Non-pigmented ciliary epithelial cell (primary cell): ENCODE data around the gene MTOR.
"Not testable (repeated sequence)": the region's sequence is repeated elsewhere in the genome, so short reads cannot be mapped to it uniquely, and the experiment has no call there.

Experiments used
- DNase-seq: peaks from one replicate; pipeline ENCODE4 v3.0.0-alpha.2; 2010; ENCODE audit warnings: low read depth

The MTOR gene

DNA sequence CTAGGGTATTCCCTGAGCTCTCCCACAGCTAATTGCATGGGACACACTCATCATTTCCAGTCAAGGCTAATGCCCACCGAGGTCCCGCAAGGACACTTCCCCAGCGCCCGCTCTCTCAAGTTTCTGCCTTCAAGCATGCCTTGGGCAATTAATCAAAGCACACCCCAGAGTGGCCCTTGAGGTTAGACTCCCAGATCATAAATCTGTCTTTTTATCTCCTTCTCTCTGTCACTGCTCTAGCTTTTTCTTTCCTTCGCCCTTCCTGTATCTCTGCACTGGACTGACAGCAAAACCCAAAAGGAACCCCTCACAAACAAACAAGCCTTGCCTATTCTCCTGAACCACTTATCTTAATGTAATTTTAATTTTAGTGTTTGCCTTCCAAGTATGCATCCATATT, 154.8 kb downstream of the MTOR start:
- no peak for DNase-seq

DNA sequence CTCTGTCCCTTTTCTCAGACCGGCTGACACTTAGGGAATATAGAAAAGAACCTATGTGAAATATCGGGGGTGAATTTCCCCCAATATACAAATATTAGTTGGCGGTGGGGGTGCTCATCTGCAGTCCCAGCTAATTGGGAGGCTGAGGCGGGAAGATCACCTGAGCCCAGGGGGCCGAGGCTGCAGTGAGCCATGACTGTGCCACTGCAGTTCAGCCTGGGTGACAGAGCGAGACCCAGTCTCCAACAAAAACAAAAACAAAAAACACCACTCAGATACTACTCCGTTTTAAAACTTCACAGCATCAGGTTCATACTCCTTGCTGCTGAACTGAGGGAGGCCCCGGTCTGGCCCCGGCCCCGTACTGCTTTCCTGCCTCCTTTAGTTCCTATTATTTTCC, 156.8 kb downstream of the MTOR start:
- DNase-seq, result no peak

DNA sequence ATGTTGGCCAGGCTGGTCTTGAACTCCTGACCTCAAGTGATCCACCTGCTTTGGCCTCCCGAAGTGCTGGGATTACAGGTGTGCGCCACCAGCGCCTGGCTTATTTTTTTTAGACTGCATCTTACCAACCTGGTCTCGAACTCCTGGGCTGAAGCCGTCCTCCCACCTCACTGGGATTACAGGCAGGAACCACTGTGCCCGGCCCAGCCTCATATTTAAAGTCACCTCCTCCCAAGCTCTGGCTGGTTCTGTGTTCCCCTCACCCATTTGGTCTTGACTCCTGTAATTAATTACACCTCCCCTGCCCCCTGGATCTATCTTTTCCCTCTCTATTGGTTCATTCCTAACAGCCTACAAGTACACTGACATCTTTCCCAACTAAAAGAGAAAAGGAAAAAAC, 161.0 kb downstream of the MTOR start:
- DNase-seq, result no peak

DNA sequence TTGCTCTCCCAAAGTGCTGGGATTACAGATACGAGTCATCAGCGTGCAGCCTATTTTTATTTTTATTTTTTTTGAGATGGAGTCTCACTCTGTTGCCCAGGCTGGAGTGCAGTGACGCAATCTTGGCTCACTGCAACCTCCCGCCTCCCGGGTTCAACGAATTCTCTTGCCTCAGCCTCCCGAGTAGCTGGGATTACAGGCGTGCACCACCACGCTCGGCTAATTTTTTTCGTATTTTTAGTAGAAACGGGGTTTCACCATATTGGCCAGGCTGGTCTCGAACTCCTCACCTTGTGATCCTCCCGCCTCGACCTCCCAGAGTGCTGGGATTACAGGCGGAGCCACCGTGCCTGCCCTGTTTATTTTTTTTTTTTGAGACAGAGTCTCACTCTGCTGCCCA, 161.5 kb downstream of the MTOR start:
- DNase-seq, result not testable (repeated sequence)

DNA sequence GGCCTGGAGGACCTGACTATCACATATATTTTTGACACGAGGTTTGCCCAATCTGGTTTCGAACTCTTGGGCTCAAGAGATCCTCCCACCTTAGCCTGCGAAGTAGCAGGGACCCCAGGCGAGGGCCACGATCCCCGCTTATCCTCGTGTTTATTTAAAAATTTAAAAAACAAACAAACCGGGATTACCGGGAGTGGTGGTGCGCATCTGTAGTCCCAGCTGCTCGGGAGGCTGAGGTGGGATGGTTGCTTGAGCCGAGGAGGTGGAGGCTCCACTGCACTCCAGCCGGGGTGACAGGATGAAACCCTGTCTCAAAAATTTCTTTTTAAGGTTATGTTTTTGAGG, 162.2 kb downstream of the MTOR start:
- DNase-seq, result no peak

DNA sequence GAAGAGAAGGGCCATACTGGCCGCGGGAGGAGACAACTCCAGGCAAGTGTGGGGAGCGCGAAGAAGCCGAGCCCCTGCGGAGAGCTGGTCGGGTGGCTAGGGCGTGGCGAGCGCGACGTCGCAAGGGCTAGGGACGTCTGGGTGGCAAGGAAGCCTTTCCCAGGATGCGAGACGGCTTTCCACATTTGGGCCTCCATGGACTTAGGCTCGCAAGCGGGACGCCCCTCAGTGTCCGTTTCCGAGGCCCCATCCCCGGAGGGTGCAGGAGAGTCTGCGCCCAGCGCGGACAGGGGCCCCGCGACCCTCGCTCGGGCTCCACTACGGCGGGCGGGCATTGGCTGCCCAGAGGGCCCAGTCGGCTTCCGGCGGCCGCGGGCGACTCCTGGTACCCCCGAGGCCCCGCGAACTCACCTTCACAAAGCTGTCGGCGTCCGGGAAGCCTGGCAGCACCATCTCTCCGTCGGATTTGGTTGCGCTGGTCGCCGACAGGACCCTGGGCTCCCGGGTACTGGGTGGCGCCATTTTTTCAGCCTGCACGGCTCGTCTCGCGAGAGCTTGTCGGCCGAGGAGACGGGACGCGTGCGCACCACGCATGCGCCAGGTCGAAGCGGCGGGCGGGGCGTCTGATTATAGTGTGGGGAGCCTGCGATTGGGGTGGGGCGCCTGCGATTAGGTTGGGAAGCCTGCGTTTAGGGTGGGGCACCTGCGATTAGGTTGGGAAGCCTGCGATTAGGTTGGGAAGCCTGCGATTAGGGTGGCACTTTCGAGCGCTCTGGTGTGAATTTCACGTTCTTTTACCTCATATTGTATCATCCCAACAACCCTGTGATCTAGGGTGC, 162.8 kb downstream of the MTOR start, which contains the start of gene EXOSC10:
EXOSC10 (minus strand) TSS at position 560 of the 839 bp plus-strand sequence; CDS start at position 522, 38 bp downstream.
- peak; percentile 35 for DNase-seq

DNA sequence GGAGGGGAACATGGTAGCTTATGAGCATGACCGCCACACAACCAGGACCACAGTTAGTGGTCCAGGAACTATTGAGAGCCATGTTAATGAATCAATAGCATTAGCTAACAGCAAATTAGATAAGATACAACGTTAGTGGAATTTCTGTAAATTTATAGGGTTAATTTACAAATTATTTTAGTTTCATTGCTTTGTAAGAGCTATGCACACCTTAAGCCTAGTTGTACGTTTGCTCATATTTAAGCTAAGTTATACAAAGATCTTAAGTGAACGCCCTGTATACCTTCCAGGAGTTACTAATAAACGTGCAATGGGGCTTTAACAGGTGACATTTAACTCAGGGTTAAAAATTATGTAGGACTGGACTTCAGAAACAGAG, 163.4 kb downstream of the MTOR start:
- no peak for DNase-seq

DNA sequence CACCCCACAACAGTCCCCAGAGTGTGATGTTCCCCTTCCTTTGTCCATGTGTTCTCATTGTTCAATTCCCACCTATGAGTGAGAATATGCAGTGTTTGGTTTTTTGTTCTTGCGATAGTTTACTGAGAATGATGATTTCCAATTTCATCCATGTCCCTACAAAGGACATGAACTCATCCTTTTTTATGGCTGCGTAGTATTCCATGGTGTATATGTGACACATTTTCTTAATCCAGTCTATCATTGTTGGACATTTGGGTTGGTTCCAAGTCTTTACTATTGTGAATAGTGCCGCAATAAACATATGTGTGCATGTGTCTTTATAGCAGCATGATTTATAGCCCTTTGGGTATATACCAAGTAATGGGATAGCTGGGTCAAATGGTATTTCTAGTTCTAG, 178.6 kb downstream of the MTOR start:
- not testable (repeated sequence) for DNase-seq

DNA sequence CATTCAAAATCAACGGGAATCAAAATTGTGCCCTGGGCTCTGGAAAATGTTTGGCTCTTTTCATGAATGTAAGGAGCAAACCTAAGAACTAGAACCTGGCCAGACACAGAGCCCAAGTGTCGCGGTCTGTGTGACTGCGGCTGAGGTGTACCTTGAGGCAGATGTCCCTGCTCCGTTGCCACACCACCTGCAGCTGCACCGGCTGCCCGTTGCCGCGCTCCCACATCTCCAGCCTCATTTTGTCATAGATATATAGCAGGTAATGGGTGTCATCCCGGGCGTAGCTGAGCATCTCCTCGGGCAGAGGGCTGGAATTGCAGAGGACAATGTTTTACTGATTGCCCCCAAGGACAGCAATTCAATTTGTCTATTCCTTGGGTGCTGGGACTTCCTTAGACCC, 181.4 kb downstream of the MTOR start:
- no peak for DNase-seq

DNA sequence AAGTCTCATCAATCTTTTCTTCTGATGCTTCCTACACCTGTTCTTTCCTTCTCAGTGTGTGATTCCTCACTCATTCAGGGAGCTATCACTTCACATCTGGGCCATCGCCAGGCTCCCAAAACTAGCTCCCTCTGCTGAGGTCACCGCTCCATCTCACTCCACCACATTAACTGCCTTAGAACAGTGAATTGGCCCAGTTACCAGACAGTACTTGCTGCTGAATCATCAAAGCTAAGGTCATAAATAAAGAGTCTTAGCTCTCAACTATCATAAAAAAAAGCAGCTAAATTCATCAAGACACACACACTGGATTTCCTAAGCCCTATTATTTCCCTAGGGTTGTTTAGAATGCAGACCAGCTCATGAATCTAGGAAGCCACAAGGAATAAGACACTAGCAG, 183.7 kb downstream of the MTOR start:
- no peak for DNase-seq

DNA sequence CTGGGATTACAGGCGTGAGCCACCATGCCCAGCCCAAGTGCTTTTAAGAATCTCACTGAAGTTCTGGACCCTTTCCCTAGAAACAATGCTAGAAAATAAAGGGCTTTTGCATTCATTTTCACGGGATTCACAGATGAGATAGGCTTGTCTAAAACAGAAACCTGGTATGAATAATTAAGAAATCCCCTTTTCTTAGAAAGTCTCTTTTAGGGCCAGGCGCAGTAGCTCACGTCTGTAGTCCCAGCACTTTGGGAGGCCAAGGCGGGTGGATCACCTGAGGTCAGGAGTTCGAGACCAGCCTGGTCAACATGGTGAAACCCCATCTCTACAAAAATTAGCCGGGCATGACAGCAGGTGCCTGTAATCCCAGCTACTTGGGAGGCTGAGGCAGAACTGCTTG, 189.0 kb downstream of the MTOR start:
- DNase-seq, result not testable (repeated sequence)

DNA sequence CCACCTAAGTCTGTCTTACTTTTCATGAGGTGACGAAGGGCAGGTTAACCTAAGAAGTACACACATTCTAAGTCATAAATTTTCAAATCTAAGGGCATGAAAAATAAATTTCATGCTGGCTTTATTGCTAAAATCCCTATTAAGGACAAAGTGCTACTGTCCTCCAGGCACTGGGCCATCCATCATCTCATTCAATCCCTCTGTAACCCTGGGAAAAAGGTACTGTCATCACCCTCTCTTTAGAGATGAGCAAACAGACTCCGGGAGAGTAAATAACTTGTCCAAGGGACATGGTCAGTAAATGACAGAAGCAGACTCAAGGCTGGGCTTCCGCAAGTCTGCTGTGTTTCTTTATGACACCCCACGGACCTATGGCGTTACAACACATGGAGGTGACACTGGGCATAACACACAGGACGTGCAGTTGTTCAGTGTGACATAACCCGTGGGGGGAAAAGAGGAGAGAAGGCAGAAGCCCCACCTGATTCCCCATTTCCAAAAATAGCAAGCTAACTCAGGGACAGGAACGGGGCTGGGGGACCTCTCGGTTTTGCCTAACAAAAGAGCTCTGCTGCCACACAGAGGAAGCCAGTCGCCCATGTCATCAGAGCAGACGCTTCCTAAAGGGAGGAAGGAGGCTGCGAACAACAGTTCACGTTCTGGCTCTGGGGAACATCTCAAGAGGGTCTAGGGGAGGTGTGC, 190.0 kb downstream of the MTOR start:
- DNase-seq, result no peak

DNA sequence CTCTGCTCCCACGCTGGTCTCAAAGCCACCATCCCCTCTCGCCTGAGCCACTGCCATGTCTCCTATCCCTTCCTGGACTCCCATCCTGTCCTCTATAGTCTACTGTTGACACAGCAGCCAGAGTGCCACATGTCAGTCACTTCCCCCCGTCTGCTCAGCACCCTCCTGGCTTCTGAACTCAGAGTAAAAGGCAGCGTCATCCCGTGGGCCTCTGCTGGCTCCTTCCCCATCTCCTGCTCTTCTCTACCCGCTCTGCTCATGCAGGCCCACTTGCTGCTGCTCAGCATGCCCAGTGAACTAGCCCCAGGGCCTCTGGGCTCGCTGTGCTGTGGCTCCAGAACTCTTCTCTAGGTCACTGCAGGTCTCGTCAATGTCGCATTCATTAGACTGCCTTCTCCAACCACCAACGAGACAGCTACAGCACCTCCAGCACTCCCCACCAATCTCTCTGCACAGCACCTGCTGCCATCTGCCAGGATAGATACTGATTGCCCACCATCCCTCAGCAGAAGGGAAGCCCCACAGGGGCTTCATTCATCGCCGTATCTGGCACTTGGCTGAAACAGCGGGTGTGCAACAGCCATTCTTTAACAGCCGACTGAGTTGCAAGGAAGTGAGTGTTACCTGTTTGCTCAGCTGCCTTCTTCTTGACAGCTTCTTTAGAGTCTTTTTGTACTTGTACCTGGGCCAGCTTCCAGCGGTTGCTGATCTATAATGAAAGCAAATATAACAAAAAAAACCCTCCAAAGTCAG, 190.7 kb downstream of the MTOR start:
- no peak for DNase-seq

DNA sequence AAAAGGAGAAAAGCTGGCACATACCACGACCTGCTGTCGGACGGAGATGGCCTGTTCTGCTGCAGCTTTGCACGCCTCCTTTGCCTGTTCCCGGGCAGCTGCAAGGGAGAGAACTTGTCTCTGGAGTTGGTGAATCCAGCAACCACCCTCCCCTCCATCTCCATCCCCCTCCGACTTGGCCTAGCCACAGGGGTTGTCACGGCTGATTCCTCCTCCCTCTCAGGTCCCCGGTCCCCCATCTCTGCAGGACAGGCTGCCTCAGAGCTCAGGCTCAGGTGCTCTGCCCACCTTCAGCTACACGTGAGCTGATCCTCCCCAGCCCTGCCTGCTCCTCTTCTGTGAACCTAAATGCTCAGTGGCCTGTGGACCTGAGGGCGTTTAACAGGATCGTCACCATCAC, 191.5 kb downstream of the MTOR start:
- no peak for DNase-seq

DNA sequence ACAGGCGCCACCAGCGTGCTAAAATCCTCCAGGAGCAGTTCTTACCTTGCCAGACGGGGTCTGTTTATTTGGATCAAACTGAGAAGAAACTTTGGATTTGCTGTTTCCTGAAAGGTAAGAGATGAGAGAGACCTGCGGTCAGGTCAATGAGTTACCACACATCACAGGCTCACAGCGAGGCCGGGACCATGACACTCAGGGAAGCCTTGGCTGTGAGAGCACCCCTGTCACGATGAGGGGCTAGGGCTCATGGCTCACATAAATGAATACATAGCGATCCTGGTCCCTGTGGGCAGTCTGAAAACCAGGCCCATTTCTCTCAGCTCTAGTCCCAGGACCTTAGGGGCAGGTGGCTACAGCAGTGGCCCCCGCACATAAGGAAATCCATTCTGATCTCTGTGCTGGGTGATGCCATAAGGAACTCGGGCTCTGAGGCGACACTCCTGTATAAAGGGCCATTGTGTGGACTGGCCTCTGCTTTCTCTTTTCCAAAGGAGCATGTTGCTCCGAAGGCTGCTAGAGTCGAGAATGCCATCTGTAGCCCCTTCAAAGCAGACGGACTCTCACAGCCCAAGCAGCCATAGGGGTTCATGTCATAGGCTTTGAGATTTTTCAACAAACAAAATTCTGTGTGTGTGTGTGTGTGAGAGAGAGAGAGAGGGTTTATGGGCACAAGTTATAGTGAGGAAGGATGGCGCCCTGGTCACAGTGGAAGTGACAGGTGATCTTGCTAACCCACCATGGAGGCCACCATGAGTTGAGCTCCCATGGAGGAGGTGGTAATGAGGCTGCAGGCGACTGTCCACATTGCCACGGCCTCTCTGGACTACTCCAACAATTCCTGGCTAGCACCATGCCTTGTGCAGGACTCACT, 193.5 kb downstream of the MTOR start:
- DNase-seq, result no peak

DNA sequence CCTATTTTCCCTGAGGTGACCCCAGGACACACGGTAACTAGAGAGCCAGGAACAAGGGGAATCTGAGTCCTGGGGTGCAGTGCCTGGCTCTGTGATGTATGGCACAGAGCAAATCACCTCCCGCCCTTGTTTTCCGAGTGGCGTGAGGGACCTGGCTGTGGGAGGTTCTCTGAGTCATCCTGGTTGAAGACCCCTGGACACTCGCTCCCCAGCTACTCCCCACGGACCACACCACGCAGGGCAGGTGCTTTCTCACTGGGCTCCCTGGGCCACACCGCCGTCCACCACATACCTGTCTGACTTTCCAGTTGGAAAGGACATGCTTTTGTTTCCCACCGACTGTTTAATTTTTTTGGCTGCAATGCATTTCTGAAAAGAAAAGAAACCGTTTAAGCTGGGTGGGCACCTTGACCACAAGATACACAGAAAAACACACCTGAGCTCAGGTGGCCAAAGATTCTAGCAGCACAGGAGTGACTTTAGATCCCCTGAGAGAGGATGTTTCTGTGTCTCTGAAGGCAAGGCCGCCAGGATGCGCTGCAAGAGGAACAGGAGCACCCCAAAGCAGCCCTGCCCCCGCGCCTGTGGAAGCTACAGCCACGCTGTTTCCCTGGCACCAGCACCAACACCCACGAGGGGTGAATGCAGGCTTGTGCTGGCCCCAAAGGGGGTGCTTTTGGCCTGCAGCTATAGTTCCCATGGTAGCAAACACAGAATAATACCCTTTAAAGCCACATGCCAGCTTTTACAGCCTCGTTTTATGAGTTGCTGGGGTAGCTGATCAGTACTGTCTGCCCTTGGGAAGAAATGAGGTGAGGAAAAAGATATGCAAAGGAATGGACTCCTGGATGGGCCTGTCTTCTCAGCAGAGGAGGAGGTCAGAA, 194.4 kb downstream of the MTOR start:
- DNase-seq, result no peak

DNA sequence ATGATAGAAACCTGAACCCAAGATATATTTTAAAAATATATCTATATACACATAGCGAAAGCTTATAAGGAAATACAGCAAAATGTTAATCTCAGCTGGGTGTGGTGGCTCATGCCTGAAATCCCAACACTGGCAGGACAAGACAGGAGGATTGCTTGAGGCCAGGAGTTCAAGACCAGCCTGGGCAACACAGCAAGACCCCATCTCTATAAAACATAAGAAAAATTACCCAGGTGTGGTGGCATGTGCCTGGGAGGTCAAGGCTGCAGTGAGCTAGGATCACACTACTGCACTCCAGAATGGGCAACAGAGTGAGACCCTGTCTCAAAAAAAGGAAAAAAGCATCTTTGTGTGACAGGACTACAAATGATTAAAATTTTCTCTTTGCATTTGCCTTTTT, 196.6 kb downstream of the MTOR start:
- no peak for DNase-seq

DNA sequence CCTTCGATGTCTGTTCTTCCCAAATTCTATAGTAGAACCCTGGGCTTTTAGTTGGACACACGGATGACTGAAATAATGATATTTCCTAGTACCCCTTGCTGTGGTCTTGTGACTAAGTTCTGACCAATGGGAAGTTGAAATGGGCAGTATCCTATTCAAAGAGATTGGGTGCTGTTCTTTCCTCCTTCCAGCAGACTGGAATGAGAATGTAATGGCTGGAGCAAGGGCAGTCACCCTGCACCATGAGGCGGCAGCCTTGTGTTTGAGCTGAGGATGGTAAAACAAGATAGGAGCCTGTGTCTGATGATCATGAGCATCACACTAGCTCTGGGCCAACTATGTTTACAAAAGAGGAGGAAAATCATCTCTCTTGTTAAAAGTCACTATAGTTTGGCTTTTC, 197.4 kb downstream of the MTOR start:
- no peak for DNase-seq

DNA sequence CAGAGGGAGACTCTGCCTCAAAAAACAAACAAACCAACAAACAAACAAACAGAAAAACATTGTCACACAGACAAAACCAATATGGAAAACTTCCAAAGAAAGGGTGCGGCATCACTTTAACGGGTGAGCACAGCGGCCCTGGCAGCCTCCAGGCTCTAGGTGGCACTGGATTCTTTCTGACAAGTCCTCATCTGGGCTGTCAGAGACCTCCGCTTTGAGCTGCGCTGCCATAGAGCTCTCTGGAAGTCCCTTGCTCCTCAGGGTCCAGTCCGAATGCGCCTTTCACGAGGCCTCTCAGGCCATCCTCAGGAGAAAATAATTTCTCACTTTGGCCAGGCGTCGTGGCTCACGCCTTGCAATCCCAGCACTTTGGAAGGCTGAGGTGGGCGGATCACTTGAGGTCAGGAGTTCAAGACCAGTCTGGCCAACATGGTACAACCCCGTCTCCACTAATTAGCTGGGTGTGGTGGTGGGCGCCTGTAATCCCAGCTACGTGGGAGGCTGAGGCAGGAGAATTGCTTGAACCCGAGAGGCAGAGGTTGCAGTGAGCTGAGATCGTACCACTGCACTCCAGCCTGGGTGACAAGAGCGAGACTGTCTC, 198.3 kb downstream of the MTOR start:
- not testable (repeated sequence) for DNase-seq

DNA sequence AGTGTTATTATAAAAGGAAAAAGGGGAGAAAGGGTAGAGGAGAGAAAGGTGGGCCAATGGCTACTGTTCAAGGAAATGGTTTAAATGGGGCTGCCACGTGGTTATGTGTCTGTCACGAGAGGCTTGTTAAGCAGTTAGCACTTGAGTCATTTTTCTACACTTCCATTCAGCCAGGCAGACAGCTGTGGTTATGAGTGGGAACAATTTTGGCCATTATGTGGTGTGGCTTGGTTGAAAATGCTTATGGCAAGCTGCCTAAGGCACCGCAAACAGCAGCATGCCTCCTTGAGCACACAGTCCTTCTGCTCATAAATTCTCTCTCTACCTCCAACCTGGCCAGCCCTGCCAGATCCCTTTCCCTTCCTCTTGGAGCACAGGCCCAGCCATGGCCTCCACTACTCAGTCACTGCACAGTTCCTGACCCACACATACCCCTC, 199.4 kb downstream of the MTOR start:
- DNase-seq, result no peak
